Smooth muscle cell of trachea (primary cell): ENCODE measurements around the gene SHD. TPM values are rescaled to one million over a fixed set of nuclear protein-coding genes. Genes with fewer than 3 reads are reported as not detected.

Experiments used
- total RNA-seq: library from RNA; depleted of rRNA; stranded (reverse); fragments of >200 nt; gene quantifications from 2 replicates; pipeline ENCODE4 v1.2.1, GENCODE V29; 2014

Gene SHD, protein sequence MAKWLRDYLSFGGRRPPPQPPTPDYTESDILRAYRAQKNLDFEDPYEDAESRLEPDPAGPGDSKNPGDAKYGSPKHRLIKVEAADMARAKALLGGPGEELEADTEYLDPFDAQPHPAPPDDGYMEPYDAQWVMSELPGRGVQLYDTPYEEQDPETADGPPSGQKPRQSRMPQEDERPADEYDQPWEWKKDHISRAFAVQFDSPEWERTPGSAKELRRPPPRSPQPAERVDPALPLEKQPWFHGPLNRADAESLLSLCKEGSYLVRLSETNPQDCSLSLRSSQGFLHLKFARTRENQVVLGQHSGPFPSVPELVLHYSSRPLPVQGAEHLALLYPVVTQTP
- total RNA-seq = not detected in 2 replicates

GRCh38 chr19:4278419-4279266 is at the start of gene SHD:
SHD (plus strand) TSS chr19:4279266; CDS start chr19:4280064, 798 bp downstream.

DNA sequence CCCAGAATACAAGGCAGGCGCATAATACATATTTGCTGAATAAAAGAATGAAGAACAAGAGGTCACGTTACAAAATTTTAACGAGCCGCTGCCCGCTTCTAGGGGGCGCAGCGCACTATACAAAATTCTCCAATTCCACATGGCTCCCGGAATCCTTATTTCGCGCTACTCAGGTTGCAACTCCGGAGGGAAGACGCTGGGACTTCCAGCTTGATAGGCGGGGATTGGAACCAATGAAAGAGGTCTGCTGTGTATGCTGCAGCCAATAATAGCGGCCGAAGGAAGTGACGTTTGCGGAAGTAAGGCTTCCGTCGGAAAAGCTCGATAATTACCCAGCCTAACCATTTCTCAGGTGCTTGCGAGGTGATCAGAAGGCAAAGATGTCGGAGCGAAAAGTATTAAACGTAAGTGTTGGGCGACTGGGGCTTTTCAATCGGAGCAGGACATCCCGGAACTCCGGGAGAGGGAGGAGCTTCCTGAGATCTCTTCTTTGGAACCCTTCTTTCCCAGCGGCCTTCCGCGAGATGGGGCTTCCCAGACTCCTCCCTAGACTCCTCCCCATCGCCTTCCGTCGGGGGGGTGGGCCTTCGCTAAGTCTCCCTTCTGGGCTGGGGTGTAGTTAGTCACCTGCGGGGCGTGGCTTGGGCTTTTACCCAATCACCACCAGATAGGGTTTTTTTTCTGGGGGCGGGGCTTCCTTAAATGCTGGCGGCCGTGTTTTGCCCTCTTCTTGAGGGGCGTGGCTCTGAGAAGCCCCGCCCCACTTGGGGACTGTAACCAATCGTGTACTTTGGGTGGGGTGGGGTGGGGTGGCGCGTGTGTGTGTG is 32.1 kb upstream of the SHD start, which contains the start of gene YJU2:
Gene YJU2, plus strand, starts transcription at position 314 of the 827 bp plus-strand sequence. Its CDS starts 67 bp downstream, at position 381.

GRCh38 chr19:4302243-4302640 is 23.2 kb downstream of the SHD start, which contains the start of gene TMIGD2:
TMIGD2 (minus strand) TSS chr19:4302389; CDS start chr19:4302385, 4 bp downstream.

DNA sequence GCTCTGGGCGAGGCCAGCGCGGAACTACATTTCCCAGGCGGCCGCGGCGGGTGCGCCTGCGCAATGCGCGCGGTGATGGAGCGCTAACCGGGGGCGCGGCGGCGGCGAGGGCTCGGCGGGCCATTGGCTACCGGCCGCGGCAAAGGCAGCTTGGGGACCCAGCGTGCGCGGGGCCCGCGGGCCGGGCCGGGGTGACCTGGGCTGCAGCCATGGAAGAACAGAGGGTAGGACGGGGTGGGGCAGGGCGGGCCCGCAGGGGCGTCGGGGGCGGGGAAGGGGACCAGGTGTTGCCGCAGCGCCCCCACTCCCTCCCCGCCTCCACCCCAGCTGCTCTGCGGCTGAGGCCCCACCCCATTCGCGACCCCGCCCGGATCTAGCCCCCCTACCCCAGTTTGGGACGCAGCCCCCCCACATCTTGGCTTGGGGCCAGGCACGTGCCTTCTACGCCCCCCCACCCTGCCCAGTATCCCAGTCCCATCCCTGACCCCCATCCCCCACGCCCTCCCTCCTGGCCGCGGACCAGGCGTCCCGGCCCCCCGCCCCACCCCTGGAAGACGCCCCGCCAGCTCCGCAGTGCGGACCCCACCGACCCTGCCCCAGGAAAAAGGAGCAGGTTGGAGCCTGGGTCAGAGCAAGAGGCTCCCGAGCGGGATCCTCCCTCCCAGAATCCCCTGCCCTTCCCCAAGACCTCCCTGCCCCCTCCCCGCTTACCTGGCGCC is 25.6 kb downstream of the SHD start, which contains the start of gene FSD1:
Gene FSD1, plus strand, starts transcription at position 61 of the 719 bp plus-strand sequence. Its CDS starts 149 bp downstream, at position 210.

DNA sequence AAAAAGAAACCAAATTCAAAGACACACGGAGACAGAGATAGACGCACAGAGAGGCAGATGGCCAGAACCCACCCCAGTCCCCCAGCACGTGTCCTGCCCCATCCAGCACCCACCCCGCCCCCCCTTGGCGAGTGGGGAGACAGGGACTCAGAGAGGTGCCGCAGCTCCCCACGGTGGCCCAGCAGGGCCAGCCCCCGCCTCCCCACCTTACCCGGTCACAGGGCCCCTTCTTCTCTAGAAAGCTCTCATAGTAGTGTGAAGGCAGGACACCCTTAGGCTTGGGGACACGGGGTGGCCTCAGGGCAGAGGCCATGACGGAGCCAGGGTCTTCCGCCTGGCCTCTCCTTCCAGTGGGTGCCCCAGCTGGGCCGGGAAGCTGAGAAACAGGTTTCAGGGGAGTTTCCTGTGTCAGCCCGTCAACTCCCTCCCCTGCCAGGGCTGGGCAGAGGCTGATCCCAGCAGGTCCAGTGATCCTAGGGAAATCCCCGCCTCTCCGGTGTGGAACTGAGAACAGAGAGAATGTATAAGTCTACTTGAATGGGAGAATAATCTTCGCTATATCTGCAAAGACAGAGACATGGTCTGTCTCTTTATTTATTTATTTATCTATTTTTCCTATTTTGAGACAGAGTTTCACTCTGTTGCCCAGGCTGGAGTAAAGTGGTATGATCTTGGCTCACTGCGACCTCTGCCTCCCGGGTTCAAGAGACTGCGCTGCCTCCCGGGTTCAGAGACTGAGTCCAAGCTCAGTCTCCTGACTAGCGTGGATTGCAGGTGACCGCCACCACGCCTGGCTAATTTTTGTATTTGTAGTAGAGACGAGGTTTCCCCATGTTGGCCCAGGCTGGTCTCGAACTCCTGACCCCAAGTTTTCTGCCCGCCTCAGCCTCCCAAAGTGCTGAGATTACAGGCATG is 59.6 kb downstream of the SHD start, which contains the start of gene STAP2:
Gene STAP2, minus strand, starts transcription at position 387 of the 915 bp plus-strand sequence. Its CDS starts 74 bp downstream, at position 313.

Other genes starting within 250 kb of the SHD start
- 32.9 and 49.3 TPM in 2 replicates for gene ZBTB7A, start 212.4 kb upstream of the SHD start, total RNA-seq
- gene MAP2K2, start 155.1 kb upstream of the SHD start, total RNA-seq = 152 and 278 TPM in 2 replicates
- gene CREB3L3, start 125.6 kb upstream of the SHD start, total RNA-seq = not detected in 2 replicates
- 18.5 and 23.3 TPM in 2 replicates for gene SIRT6, start 96.7 kb upstream of the SHD start, total RNA-seq
- gene ANKRD24, start 96.6 kb upstream of the SHD start, total RNA-seq = 1.0 and 5.0 TPM in 2 replicates
- 0.83 TPM in 1 of 2 replicates, not detected in the other for gene EBI3, start 49.7 kb upstream of the SHD start, total RNA-seq
- gene YJU2, start 32.2 kb upstream of the SHD start, total RNA-seq = 12.1 and 20.2 TPM in 2 replicates
- gene TMIGD2, start 23.1 kb downstream of the SHD start, total RNA-seq = not detected in 2 replicates
- 12.9 and 19.2 TPM in 2 replicates for gene FSD1, start 25.3 kb downstream of the SHD start, total RNA-seq
- gene STAP2, start 59.6 kb downstream of the SHD start, total RNA-seq = 5.1 and 5.5 TPM in 2 replicates
- 4.5 and 7.6 TPM in 2 replicates for gene MPND, start 64.3 kb downstream of the SHD start, total RNA-seq
- gene SH3GL1, start 121.3 kb downstream of the SHD start, total RNA-seq = 50.9 and 51.3 TPM in 2 replicates
- 7.9 and 10.9 TPM in 2 replicates for gene CHAF1A, start 123.4 kb downstream of the SHD start, total RNA-seq
- gene UBXN6, start 178.5 kb downstream of the SHD start, total RNA-seq = 91.8 and 131 TPM in 2 replicates
- 64.4 and 64.8 TPM in 2 replicates for gene HDGFL2, start 193.0 kb downstream of the SHD start, total RNA-seq
- gene PLIN4, start 239.2 kb downstream of the SHD start, total RNA-seq = 0.73 and 8.9 TPM in 2 replicates